AG09319 (cell line): ENCODE measurements around the gene TMEM86B.
"Not testable (repeated sequence)": the region's sequence is repeated elsewhere in the genome, so short reads cannot be mapped to it uniquely, and the experiment has no call there.

Experiments used
- DNase-seq: peaks from one replicate; pipeline ENCODE4 v3.0.0-alpha.2; 2010; ENCODE audit warnings: low read depth; ENCODE audit errors: extremely low read depth
- CTCF ChIP-seq: IDR thresholded peaks from 2 replicates; pipeline ENCODE4 v1.5.1; 2011; ENCODE audit warnings: low read depth, mild to moderate bottlenecking, inconsistent platforms, low read length, moderate library complexity

Gene TMEM86B

GRCh38 chr19:55229145-55229788 is 704 bp upstream of the TMEM86B start:
- no peak for DNase-seq
- TF ChIP-seq CTCF, result no peak

- no peak for DNase-seq
- no peak for TF ChIP-seq CTCF
Observed at GRCh38 chr19:55228015-55228391, 560 bp downstream of the TMEM86B start.

- DNase-seq, result no peak
- TF ChIP-seq CTCF, result no peak
Observed at GRCh38 chr19:55227241-55228014, 1.1 kb downstream of the TMEM86B start.

GRCh38 chr19:55226788-55227187 is 1.8 kb downstream of the TMEM86B start:
- no peak for TF ChIP-seq CTCF

GRCh38 chr19:55226273-55226672 is 2.3 kb downstream of the TMEM86B start:
- DNase-seq, result no peak
- no peak for TF ChIP-seq CTCF

More at GRCh38 chr19:55226788-55227187, 1.8 kb downstream of the TMEM86B start:
- DNase-seq, result no peak

GRCh38 chr19:55225415-55225958 is 3.1 kb downstream of the TMEM86B start:
- no peak for TF ChIP-seq CTCF
- no peak for DNase-seq

GRCh38 chr19:55224679-55225414 is 3.7 kb downstream of the TMEM86B start:
- DNase-seq, result not testable (repeated sequence)
